GM21360 (cell line): ENCODE data around the gene PSMA5.

Experiments
- ATAC-seq: cut with Tn5 transposase; IDR thresholded peaks from one replicate; pipeline ENCODE4 v1.9.1; 2021; ENCODE audit warnings: mild to moderate bottlenecking, moderate library complexity; ENCODE audit not compliant: unreplicated experiment

PSMA5 gene

GRCh38 chr1:109371341-109371739, 54.9 kb downstream of the PSMA5 start:
- ATAC-seq: no peak

DNA sequence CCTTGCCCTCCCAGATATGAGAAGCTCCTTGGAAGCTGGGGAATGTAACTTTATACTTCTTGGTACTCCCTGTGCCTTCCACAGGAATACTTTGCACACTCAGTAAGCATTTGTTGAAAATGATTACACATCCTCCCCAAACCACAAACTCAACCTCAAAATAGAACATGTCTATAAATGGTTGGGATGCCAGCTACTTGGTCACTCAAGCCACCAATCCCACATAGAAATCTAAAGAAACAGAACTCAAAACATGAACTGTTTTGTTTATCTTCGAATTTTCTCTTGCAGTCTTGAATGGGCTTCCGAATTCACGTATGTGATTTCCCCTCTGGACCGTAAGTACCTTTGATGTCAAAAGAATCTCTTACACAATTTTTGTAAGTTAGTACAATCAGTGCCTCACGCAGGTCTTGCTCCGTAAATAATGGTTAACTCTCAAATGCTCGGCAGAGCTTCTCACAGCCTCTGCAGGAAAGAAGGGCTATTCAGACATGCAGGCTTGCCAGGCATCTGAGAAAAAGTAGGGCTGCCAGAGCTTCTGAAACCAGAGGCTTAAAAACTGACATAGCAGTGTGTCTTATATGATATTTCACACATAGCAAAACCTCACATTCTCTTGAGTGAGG, 55.4 kb downstream of the PSMA5 start:
- no peak for ATAC-seq

DNA sequence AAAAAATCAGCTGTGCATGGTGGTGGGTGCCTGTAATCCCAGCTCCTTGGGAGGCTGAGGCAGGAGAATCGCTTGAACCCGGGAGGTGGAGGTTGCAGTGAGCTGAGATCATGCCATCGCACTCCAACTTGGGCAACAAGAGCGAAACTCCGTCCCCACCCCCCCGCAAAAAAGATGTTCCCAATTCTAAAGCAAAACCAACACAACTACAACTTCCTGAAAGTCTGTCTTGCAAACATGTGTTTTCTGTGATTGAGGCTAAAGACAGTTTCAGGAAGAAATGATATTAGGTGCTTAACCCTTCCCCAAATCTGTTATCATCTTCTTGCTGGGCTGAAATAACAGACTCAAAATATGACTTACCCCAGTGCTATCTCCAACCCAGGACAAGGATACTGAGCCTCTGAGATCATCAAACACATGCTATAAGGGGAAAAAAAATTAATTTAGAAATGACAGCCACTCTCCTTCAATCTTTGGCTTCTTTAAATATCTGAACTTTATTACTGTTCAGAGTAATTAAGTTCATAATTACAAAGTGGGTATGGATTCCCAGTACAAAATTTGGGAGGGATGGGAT, 57.0 kb downstream of the PSMA5 start:
- no peak for ATAC-seq

DNA sequence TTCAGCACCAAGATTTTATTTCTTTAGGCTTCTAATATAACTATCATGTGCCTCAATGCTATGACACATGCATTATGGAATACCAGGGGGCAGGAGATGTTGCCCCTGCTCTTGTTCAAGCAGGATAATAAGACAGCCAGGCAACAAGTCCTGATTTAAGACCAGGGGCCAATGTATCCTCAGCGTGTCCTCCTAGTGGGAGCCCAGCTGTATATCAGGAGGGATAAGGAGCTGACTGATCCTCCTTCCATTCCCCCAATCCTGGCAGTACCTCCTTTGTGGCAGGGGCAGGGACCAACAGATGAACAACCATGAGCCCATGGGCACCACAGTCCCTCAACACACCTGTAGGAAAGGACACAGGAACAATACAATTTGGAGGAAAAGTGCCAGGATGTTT, 57.8 kb downstream of the PSMA5 start:
- no peak for ATAC-seq

DNA sequence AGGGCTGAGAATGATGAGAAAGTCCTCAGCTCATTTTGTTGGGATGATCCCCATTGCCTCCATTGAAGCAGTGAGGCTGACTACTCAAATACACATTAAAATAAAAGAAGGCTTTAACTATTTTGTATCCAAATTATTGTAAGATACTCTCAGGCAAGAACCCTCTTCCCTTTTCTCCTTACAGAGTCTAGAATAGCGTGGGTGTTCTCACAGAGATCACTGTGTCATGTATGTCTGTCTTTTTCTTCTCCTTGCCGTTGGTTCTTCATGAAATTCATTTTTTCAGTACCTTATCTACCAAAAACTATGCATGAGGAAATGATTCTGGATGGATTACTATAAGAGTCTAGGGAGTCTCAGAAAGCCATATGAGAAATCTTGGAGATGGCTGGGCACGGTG, 58.6 kb downstream of the PSMA5 start:
- no peak for ATAC-seq

DNA sequence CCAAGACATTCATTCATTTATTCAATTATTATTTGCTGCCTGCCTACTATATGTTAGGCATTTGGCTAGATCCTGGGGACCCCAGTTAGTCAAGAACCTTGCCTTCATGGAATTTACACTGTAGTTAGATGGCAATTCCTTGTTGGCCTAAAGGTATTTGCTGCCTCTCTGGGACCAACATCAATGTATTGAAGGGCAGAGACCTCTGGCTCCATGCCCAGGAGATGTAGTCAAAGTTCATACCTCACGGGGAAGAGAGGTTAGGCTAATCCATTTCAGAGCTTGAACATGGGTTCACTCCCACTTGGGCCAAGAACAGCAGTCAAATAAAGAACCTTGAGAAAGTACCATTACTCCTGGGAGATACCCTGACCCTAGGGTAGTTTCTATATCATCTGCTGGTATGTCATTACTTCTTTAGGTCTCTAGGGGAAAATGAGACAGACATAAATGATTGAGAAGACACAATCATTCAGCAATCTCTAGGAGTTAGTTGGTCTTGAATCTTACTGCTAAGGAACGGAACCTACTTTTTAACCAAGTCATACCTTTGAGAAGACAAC, 60.5 kb downstream of the PSMA5 start:
- no peak for ATAC-seq

- ATAC-seq: no peak
Observed at GRCh38 chr1:109361649-109362048, 64.6 kb downstream of the PSMA5 start.

DNA sequence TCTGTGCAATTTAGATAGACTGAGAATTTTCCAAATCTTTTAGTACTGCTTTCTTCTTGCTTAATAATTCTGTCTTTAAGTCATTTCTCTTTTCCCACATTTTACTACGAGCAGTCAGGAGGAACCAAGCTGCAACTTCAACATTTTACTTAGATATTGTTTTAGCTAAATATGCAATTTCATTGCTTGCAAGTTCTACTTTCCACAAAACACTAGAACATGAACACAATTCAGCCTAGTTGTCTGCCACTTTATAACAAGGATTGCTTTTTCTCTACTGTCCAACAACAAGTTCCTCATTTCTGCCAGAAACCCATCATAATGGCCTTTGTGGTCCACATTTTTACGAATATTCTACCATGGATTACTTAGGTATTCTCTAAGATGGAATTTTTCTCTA, 65.2 kb downstream of the PSMA5 start:
- ATAC-seq: no peak

- no peak for ATAC-seq
Observed at GRCh38 chr1:109357616-109358015, 68.6 kb downstream of the PSMA5 start.

DNA sequence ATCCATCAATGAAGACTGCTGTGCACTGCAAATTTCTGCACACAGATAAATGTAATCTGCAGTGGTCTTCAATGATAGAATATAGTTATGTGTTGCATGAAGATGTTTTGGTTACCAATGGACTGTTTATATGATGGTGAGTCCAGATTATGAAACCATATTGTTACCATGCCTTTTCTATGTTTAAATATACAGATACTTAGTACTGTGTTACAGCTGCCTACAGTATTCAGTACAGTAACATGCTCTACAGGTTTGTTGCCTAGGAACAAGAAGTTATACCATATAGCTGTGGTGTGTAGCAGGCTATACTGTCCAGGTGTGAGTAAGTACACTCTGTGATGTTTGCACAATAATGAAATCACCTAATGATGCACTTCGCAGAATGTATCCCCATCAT, 69.3 kb downstream of the PSMA5 start:
- ATAC-seq: no peak

DNA sequence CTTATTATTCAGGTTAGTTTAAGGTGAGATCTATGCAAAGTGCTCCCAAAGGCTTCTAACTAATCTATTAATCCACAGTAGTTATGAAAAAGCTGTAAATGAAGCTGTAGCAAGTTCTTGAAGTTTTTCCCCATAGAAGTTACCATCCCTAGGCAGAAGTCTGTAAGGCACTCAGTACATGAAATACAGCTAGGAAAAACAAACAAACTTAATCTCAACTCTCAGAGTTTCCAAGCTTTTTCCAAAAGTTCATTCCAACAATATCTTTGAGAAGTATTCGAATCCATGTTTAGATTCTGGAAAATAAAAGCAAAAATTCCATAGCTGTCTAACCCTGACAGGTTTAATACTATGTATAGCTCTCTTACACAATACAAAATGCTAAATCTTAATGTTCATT, 69.7 kb downstream of the PSMA5 start:
- no peak for ATAC-seq

- no peak for ATAC-seq
Observed at GRCh38 chr1:109354929-109355328, 71.3 kb downstream of the PSMA5 start.

- ATAC-seq: no peak
Observed at GRCh38 chr1:109351457-109351856, 74.8 kb downstream of the PSMA5 start.

GRCh38 chr1:109350655-109351054, 75.6 kb downstream of the PSMA5 start:
- ATAC-seq: no peak

DNA sequence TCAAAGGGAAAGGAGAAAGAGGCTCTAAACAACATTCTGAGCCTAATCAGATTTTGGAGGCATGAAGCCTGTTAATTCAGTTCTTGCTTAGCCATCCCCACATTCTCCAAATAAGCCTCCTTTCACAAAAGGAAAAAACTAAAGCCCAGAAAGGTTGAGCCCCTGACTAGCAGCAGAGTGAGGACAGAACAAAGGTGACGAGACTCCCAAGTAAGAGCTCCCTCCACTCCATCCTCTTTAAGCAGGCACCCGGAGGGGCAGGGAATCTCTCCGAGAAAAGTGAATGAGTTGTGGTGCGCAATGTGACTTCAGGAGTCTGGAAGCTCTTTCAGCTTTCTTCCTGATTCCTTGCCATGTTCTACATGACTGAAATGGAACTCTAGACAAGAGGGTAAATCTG, 76.1 kb downstream of the PSMA5 start:
- no peak for ATAC-seq
